ENCODE measurements around the gene EDN1. TPM values are rescaled to one million over a fixed set of nuclear protein-coding genes. Genes with fewer than 3 reads are reported as not detected.

Gene EDN1
- total and polyA plus RNA-seq, 5 donors, result 1.3 to 5.8 (median 2.2) TPM

DNA sequence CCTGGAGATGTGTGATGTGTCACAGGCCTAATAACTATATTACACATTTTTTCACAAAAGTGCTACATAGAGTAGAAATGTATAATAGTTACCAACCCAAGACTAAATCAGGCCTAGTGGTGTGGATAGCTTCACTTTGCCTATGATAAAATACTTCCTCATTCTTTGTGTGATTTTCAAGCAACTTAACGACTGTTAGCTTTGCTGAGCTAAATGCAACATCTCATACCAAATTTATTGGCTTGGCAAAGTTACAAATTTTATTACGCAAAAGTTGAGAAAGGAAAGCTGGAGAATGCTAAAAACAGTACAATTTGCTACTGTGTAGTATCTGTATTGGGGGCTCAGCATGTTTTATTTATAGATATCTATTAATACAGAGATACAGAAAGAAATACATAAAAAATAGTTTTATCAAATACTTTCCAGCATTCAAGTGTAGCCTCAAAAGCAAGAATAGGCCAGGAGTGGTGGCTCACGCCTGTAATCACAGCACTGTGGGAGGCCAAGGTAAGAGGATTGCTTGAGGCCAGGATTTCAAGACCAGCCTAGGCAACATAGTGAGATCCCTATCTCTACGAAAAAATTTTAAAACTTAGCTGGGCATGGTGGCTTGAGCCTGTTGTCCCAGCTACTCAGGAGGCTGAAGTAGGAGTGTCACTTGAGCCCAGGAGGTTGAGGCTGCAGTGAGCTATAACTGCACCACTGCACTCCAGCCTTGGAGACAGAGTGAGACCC is 3.6 kb upstream of the EDN1 start:
- intact Hi-C loops (cut with DNase I), result no loop called here
- DNase-seq, result no peak
- Histone ChIP-seq H3K9me3 (ENCODE audit: control insufficient read depth, low read length) (no peaks in the 10 kb centered on the region), H3K27ac (ENCODE audit: low read length) (no peak overlapping the region), H3K4me1 (ENCODE audit: control insufficient read depth, insufficient read depth, low read length) (no peaks in the 10 kb centered on the region), H3K4me3 (ENCODE audit: low read length) (no peak overlapping the region), H3K27me3 (ENCODE audit: control insufficient read depth, insufficient read depth) (no peaks in the 10 kb centered on the region)
- 73% methylated on average over 4 of the region's 4 CpGs for WGBS
- no peak for ATAC-seq

DNA sequence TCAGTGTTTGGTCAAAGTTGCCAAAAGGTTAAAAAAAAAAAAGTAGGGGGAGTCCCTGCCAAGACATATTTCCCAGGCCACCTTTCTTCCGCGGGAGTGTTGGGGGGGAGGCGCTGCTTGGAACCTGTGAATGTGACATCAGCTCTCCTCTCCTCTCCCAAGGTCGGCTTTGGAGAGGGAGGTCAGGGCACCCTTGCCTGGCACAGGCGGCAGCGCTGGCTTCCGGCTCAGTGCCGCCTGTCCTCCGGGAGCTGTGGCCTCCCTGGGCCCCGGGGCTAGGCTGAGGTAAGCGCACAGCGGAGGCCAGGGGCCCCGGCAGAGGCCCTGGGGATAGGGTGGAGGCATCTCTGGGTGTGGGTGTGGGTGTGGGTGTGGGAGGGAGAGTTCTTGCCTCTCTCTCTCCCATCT is 1.9 kb upstream of the EDN1 start:
- ATAC-seq, result no peak
- peak in 1 of 3 donors; percentile 51 for DNase-seq
- WGBS, result 91% methylated on average over 13 of the region's 13 CpGs
- H3K27me3 ChIP-seq (ENCODE audit: control insufficient read depth, insufficient read depth), result no peaks in the 10 kb centered on the region
- H3K4me1 ChIP-seq (ENCODE audit: control insufficient read depth, insufficient read depth, low read length), result no peaks in the 10 kb centered on the region
- H3K27ac ChIP-seq (ENCODE audit: low read length), result no peak overlapping the region
- intact Hi-C loops (cut with DNase I), result no loop called here
- H3K9me3 ChIP-seq (ENCODE audit: control insufficient read depth, low read length), result no peaks in the 10 kb centered on the region
- H3K4me3 ChIP-seq (ENCODE audit: low read length), result no peak overlapping the region

DNA sequence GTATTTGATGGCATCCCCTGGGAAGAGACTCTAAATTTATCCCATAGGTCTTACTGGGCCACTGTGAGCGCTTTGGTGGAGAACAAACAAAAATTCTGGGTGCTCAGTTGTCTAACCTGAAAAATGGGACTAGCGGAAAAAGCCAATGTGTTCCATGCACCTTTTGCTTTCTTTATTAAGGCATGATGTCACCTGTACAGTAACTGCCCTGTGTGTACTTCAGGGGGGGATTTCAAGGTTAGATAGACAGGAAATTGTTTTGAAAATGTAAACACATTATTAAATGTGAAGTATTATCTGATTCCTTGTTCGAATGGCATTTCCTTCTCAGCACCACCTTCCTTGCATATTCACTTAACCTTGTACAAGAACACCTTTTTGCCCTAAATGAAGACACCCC is 1.2 kb upstream of the EDN1 start:
- H3K27me3 ChIP-seq (ENCODE audit: control insufficient read depth, insufficient read depth), result no peaks in the 10 kb centered on the region
- H3K4me3 ChIP-seq (ENCODE audit: low read length), result peak overlapping the region; percentile 13

DNA sequence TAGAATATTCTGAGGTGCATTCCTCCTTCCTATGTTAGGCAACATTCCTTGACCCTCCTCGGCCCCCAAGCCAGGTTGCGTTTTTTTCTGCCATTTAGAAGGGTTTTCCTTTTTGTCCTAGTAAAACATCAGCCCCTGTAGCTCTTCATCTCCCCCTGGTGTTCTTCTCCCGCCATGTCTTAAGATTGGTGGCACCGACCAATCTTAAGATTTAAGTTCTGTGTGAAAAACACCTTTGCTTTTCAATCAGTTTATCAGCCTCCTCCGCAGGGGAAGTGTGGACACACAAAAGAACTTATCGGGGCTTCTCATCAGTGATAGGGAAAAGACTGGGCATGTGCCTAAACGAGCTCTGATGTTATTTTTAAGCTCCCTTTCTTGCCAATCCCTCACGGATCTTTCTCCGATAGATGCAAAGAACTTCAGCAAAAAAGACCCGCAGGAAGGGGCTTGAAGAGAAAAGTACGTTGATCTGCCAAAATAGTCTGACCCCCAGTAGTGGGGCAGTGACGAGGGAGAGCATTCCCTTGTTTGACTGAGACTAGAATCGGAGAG is 719 bp upstream of the EDN1 start:
- ATAC-seq (peak in 1 of 2 donors; percentile 61), DNase-seq (no peak)
- Histone ChIP-seq H3K27me3 (ENCODE audit: control insufficient read depth, insufficient read depth) (no peaks in the 10 kb centered on the region), H3K27ac (ENCODE audit: low read length) (peak overlapping the region; percentile 54), H3K9me3 (ENCODE audit: control insufficient read depth, low read length) (no peaks in the 10 kb centered on the region), H3K4me3 (ENCODE audit: low read length) (peak overlapping the region; percentile 65), H3K4me1 (ENCODE audit: control insufficient read depth, insufficient read depth, low read length) (no peaks in the 10 kb centered on the region)
- intact Hi-C loops (cut with DNase I), result no loop called here
- WGBS, result 3% methylated on average over 13 of the region's 13 CpGs

More for the DNA sequence above, 1.2 kb upstream of the EDN1 start:
- no peaks in the 10 kb centered on the region for H3K9me3 ChIP-seq (ENCODE audit: control insufficient read depth, low read length)
- no peak for DNase-seq
- no peak for ATAC-seq
- intact Hi-C loops (cut with DNase I), result no loop called here
- 81% methylated on average over 3 of the region's 3 CpGs for WGBS
- H3K4me1 ChIP-seq (ENCODE audit: control insufficient read depth, insufficient read depth, low read length), result no peaks in the 10 kb centered on the region
- H3K27ac ChIP-seq (ENCODE audit: low read length), result no peak overlapping the region

DNA sequence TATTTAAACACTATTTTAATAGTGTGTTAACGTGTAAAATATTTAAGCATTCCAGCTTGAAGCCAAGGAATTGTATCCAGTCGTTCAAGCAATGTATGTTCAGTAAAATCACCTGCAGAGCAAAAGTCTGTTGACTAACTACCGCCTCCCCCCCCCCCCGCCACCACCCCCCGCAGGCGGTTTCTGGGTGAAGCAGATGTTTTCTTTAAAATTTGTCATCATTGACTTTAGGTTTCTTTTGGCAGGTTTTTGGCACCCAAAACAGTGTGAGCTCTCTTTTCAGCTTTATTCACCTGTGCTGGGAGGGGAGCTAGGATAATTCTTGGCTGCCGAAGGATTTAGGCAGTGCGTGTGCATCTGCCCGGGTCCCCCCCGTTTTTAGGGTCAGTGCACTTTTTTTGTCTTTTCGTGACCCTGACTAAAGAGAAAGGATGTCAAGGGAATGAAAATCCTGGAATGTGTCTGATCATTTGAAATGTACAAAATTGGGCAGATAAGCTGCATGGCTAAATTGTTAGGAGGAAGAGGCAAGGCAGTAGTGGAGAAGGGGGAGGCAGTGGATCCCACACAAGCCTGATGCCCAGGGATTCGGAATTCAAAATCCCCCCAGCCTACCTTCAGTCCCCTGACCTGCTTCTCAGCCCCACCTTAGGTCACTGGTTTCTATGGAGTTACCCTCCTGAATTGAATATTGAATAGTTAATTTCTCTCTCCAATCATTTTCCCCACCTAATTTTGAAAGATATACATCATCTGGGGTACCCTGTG is 1.1 kb downstream of the EDN1 start:
- H3K27me3 ChIP-seq (ENCODE audit: control insufficient read depth, insufficient read depth), result no peaks in the 10 kb centered on the region
- ATAC-seq, result no peak
- intact Hi-C loops (cut with DNase I), result loop anchor here (2.0 to 10.0 kb wide), 4 partner anchors 311 to 634 kb away; no protein-coding TSS in a partner anchor
- H3K9me3 ChIP-seq (ENCODE audit: control insufficient read depth, low read length), result no peaks in the 10 kb centered on the region
- H3K4me1 ChIP-seq (ENCODE audit: control insufficient read depth, insufficient read depth, low read length), result peaks cover 4% of the 10 kb centered on the region
- no peak for DNase-seq
- WGBS, result 32% methylated on average over 12 of the region's 12 CpGs
- no peak overlapping the region for H3K27ac ChIP-seq (ENCODE audit: low read length)
- peak overlapping the region; percentile 72 for H3K4me3 ChIP-seq (ENCODE audit: low read length)

DNA sequence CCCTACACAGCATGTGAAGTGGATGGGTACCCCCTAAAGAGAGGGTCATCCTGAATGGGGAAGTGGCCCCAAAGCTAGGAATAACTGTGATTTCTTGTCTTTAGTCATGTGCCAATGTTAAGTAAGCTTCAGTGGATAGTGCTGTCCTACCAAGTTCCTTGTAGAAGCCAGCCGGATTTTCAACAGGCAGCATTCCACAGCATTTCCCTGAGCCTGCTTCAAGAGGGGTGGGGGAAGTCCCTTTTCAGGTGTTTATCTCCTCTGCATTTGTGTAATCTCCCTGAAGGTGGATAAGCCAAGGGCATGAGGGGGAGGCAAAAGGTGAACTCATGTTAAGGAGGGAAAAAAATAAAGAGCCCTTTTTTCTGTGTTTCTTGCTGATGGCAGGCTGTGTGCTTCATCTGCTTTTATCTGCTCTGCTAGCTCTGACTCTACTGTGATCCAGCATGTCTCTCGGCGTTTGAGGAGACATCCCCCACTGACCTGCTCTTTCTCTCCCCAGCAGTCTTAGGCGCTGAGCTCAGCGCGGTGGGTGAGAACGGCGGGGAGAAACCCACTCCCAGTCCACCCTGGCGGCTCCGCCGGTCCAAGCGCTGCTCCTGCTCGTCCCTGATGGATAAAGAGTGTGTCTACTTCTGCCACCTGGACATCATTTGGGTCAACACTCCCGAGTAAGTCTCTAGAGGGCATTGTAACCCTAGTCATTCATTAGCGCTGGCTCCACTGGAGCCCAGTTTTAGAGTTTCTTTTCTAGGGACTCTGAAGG is 1.9 kb downstream of the EDN1 start:
- intact Hi-C loops (cut with DNase I), result loop anchor here (2.0 to 10.0 kb wide), 4 partner anchors 310 to 635 kb away; no protein-coding TSS in a partner anchor

DNA sequence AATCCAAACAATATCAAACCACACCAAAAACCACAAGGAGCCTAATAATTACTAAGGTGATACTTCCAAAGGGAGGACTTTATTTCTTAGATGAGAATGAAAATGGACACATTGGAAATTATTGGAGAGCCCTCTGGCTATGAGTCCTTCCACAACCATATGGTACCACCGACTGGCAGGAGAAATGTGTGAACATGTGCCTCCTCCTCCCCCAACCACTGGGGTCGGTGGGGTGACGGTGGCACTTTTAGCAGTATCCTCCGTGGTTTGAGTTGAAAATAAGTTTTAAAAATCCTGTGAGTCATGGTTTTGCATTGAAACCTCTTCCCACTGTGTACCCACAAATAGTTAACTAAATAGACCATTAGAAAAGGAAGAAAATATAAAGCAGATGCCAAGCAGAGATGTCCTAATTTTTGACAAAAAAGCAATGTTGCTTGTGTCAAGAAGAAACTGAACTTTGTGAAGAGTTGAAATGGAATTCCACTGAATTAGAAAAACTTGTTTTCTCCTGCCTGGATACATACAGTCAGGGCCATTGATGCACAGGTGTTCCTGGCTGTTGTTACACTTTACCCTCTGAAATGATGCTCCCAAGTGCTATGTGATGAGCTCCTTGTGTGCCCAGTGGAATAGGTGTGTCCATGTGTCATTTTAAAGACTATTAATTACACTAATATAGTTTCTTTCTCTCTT is 3.2 kb downstream of the EDN1 start:
- H3K27ac ChIP-seq (ENCODE audit: low read length), result no peak overlapping the region

More for the DNA sequence above, 1.9 kb downstream of the EDN1 start:
- Histone ChIP-seq H3K4me1 (ENCODE audit: control insufficient read depth, insufficient read depth, low read length) (peaks cover 4% of the 10 kb centered on the region), H3K27ac (ENCODE audit: low read length) (no peak overlapping the region), H3K4me3 (ENCODE audit: low read length) (peak overlapping the region; percentile 72), H3K9me3 (ENCODE audit: control insufficient read depth, low read length) (no peaks in the 10 kb centered on the region), H3K27me3 (ENCODE audit: control insufficient read depth, insufficient read depth) (no peaks in the 10 kb centered on the region)
- ATAC-seq (no peak), DNase-seq (peak in 1 of 3 donors; percentile 42)
- 29% methylated on average over 15 of the region's 15 CpGs for WGBS

DNA sequence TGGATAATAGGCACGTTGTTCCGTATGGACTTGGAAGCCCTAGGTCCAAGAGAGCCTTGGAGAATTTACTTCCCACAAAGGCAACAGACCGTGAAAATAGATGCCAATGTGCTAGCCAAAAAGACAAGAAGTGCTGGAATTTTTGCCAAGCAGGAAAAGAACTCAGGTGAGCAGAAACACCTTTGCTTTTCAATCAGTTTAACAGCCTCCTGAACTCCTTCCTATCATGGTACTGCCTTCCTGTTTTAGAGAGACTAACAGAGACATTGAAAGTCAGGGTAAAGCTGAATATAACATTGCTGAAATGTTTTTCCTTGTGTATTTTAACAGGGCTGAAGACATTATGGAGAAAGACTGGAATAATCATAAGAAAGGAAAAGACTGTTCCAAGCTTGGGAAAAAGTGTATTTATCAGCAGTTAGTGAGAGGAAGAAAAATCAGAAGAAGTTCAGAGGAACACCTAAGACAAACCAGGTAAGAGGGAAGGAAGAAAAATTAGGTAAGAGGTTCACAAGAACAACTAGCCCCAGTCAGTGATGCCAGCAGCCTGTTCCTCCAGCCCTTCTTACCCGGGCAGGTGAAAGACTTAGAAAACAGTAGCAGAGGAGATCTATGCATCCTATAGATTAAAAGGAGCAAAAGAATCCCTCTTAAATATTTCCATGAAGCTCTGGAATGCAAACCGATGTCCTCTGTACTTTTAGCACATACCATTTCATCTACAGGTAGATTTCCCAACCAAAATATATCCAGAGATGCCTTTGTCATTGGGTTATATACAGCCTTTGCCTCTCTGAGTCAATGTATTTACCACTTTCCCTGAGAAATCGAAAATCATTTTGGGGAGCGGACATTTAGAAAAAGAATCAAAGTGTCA is 4.0 kb downstream of the EDN1 start:
- WGBS, result 76% methylated on average over 7 of the region's 7 CpGs
- DNase-seq (no peak), ATAC-seq (no peak)
- H3K4me3 ChIP-seq (ENCODE audit: low read length), result peak overlapping the region; percentile 3
- intact Hi-C loops (cut with DNase I), result loop anchor here in 3 of 4 donors (5.0 to 10.0 kb wide), 3 partner anchors 308 to 637 kb away; no protein-coding TSS in a partner anchor
- H3K9me3 ChIP-seq (ENCODE audit: control insufficient read depth, low read length), result no peaks in the 10 kb centered on the region
- H3K27ac ChIP-seq (ENCODE audit: low read length), result no peak overlapping the region
- H3K27me3 ChIP-seq (ENCODE audit: control insufficient read depth, insufficient read depth), result no peaks in the 10 kb centered on the region
- H3K4me1 ChIP-seq (ENCODE audit: control insufficient read depth, insufficient read depth, low read length), result peaks cover 4% of the 10 kb centered on the region

More for the DNA sequence above, 3.2 kb downstream of the EDN1 start:
- 82% methylated on average over 4 of the region's 4 CpGs for WGBS
- H3K4me1 ChIP-seq (ENCODE audit: control insufficient read depth, insufficient read depth, low read length), result peaks cover 4% of the 10 kb centered on the region
- peak overlapping the region; percentile 72 for H3K4me3 ChIP-seq (ENCODE audit: low read length)
- H3K27me3 ChIP-seq (ENCODE audit: control insufficient read depth, insufficient read depth), result no peaks in the 10 kb centered on the region
- ATAC-seq (no peak), DNase-seq (no peak)
- intact Hi-C loops (cut with DNase I), result loop anchor here in 3 of 4 donors (5.0 to 10.0 kb wide), 3 partner anchors 309 to 636 kb away; no protein-coding TSS in a partner anchor
- H3K9me3 ChIP-seq (ENCODE audit: control insufficient read depth, low read length), result no peaks in the 10 kb centered on the region

DNA sequence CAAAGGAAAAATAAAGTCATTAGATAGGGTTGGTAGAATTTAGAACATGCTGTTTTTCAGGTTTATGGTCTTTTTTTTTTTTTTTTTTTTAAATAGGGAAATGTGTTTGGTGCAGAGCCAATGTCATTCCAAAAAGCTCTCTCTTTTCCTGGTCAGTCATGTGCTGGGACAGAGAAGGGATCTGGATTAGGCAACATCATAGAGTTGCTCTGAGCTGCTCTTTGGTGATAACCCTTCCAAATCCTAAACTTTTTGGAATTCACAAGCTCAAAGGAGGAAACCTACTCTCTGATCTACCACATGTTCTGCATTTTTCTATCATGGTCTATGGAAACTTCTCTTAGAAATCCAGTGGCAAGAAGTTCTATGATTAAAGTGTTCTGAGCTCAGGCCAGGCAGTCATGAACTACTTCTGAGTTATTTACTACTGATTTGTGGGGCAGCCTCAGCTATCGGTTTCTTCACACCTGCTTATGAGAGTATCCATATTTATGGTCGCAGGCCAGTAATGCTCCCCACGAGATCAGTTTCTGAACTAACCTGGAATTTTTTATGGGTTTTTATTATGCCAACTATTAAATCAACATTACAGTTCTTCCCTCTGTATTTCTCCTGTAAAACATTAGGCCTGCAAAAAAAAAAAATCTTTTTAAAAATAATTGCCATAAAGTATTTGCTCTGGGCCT is 4.8 kb downstream of the EDN1 start:
- Histone ChIP-seq H3K27ac (ENCODE audit: low read length) (no peak overlapping the region), H3K4me1 (ENCODE audit: control insufficient read depth, insufficient read depth, low read length) (peaks cover 4% of the 10 kb centered on the region), H3K9me3 (ENCODE audit: control insufficient read depth, low read length) (no peaks in the 10 kb centered on the region), H3K4me3 (ENCODE audit: low read length) (no peak overlapping the region), H3K27me3 (ENCODE audit: control insufficient read depth, insufficient read depth) (no peaks in the 10 kb centered on the region)
- intact Hi-C loops (cut with DNase I), result loop anchor here in 3 of 4 donors (5.0 to 10.0 kb wide), 3 partner anchors 307 to 638 kb away; no protein-coding TSS in a partner anchor
- DNase-seq (no peak), ATAC-seq (no peak)
- 87% methylated on average over 3 of the region's 3 CpGs for WGBS

Measured in right cardiac atrium (tissue), 5 donors.